NCI-H187 treated with DMSO at 0.1 percent for 48 hours (cell line): ENCODE results near the gene FASTK.

Source experiments
- DNase-seq: peaks from one replicate; lab custom pipeline; 2025; lab: John Stamatoyannopoulos, UW

FASTK gene, protein sequence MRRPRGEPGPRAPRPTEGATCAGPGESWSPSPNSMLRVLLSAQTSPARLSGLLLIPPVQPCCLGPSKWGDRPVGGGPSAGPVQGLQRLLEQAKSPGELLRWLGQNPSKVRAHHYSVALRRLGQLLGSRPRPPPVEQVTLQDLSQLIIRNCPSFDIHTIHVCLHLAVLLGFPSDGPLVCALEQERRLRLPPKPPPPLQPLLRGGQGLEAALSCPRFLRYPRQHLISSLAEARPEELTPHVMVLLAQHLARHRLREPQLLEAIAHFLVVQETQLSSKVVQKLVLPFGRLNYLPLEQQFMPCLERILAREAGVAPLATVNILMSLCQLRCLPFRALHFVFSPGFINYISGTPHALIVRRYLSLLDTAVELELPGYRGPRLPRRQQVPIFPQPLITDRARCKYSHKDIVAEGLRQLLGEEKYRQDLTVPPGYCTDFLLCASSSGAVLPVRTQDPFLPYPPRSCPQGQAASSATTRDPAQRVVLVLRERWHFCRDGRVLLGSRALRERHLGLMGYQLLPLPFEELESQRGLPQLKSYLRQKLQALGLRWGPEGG

DNA sequence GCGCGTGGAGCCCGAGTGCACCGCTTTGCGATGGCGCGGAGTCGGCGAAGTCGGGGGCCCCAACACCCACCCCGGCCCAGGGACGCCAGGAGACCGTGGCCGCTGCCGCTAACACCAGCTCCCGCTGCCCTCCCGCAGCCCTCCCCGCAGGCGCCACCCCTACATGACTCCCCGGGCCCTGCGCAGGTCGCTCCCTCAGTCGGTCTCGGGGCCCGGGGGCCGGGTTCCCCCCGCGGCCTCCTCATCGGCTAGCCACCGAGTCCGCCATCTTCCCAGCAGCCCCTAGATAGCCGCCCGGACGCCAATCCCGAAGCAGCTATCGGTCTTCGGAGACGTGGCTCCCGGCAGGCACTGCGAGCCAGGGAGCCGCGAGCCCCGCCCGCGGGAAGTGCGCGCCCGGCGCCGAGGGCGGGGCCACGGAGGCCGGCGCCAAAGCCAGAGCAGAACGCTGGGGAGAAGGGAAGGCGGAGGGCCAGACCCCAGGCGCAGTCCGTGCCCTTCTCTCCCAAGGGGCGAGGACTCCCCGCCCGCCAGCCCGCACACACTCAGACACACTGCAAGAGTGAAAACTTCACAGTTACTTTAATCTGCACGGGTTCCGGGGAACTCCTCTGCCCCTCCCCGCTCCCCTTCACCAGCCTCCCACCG lies at the start of gene FASTK:
Gene FASTK, minus strand, starts transcription at position 288 of the 648 bp plus-strand sequence. Its CDS starts 43 bp downstream, at position 245.
- DNase-seq: peak; percentile 67

DNA sequence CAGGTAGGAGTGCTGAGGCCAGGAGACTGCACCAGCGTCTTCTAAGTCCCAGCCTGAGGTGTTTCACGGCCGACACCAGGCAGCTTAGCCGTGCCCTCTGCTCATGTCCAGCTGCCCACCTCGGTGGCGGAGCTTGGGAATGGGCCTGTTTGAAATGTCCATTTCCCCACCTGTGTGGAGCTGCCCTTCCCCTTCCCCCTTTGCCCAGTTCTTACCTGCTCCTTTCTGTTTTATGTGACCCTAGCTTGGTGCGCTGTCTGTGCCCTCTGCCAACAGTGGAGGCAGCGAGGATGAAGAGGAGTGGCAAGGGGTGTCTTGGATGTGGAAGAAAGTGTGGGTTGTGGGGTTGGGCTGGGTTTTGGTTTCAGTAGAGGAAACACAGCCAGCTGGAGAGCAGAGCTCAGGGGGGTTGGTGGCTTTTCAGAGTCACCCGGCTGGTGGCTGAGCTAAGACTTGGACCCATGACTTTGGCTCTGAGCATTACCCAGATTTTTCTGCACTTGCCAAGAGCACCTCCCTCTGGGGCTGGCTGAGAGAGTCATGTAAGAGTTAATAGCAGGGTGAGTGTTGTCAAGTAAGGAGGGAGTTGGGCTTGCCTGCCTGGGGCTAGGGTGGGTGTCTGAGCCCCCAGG lies 49.5 kb upstream of the FASTK start:
- DNase-seq: no peak

DNA sequence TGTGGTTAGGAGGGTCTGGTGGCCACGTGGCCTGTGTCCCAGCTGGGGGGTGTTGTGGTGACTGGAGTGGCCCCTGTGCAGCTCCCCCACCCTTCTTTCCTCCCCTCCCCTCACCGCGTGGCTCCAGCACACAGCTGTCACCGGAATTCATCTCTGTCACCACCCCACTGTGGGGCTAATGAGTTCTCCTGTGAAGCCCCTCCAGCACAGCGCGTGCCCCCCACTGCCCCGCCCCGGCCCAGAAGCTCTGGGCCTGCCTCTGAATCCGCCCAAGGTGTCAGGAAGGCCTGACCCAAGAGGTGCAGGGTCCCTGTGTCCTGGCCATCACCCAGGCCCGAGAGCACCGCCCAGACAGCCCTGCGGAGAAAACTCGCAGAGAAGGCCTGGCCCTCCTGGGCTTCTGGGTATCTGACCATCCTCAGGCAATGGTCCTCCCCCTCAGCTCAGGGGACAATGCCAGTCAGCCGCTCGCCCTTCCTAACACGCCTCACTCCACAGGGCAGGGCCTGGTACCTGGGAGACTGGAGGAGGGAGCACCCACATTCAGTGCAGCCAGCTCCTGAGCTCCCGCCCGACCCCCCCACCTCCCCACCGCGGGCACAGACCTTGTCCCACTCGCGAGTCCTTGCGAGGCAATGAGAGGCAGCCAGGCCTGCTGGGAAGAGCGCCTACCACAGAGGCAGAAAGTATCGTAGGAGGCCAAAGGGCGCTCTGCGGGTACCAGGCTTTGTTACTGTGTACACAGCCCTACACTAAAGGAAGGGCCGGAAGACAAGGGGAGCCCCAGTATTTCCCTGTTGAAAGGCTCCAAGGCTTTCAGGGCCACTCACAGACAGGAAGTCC lies 48.7 kb upstream of the FASTK start:
- no peak for DNase-seq

DNA sequence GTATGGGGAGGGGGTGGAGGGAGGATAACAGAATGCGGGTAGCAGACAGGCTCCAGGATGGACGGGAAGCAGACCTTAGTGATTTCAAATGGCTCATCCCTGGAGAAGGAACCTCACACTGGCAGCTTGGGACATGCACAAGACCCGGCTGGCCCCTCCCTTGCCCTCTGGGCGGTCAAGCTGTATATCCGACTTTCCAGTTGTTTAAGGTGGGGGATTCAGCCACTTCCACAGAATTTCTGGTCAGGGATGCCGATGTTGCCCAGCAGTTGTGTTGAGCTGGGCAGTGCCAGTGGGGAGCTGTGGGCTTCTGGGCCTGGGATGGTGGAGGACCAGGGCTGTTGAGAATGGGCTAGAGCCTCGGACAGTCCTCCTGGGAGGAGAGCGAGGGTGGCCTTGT lies 48.1 kb upstream of the FASTK start:
- no peak for DNase-seq

DNA sequence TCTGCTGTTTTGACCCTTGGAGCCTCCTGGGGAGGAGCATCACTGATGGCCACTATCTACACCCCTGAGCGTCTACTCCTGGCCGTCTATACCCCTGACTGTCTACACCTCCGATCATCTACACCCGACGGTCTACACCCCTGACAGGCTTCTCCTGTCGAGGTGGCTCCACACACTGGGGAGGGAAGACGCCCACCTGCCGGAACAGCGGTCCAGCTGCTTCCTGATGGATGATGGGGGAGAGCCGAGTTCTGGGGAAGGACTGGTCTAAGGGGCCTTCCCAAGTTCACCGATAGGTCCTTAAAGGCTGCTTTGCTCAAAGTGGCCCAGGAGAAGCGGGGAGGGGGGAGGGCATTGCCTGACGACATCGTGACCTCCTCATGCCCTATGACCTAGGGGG lies 47.5 kb upstream of the FASTK start:
- DNase-seq: no peak

DNA sequence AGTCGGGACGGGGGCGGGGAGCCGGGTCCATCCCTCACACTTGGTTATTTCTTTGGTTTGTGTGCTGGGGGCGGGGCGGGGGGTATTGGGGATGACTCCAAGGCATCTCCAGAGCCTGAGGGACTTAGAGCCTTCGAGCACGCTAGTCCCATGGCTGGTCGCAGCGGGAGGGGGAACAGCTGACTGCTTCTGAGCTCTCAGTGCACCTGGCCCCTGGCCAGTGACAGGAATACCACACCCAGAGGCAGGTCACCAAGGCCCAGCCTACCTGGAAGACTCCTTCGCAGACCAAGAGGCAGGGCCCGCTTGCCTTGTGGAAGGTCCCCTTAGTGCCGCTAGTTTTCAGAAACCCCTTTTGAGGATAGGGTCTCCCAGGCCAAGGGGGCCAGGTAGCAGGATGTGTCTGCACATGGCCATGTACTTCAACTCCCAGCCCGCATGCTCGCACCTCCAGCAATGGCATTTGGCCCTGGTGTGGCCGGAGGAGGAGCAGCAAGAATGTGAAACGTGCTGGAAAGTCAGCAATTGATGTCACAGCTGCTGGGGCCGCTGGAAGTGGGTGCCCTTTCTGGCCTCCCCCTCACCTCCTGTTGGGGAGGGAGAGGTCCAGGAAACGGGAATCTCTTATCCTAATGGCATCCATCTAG lies 46.0 kb upstream of the FASTK start:
- DNase-seq: no peak

DNA sequence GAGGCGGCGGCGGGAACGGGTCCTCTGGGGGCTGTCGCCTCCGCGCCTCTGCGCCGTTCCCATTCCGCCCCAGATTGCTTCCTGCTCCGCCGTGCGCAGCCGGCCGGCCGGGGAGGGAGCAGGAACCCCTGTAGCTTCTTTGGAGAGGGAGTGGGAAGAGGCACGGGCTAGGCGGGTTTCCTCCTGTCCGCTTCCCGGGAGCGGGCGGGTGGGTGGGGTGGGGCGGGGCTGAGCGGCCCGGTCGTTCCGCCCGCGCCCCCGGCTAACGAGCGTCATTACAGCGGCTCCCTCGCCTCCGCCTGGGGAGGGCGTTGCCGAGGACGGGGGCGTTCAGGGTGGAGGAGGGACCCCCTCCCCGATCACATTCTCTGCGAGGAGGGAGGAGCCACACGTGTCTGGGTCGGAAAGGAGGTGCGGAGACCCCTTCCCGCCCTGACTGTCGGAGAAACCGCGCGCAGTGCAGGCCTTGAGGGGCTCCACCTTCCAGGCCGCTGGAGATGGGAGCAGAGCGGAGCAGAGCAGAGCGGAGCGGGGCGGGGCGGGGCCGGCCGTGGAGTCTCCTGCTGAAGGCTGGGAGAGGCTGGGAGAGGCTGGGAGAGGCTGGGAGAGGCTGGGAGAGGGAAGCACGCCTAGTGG lies 45.4 kb upstream of the FASTK start:
- DNase-seq: no peak

DNA sequence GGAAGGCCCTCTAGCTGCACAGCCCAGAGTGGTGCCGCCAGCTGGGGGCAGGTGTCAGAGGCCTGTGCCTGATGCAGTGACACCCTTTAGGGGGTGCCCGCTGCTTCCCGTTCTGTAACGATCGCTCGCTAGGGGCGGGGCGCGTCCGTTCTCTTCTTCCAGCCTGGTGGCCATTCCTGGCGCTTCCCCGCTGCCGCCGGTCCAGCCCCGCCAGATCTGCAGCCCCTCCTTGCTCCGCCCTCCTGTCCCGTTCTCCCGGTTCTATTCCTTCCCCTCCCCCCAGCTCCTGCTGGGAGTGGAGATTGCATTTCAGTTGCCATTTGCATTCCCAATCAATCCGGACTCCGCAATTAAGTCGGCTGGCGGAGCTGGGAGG lies 44.8 kb upstream of the FASTK start:
- no peak for DNase-seq

DNA sequence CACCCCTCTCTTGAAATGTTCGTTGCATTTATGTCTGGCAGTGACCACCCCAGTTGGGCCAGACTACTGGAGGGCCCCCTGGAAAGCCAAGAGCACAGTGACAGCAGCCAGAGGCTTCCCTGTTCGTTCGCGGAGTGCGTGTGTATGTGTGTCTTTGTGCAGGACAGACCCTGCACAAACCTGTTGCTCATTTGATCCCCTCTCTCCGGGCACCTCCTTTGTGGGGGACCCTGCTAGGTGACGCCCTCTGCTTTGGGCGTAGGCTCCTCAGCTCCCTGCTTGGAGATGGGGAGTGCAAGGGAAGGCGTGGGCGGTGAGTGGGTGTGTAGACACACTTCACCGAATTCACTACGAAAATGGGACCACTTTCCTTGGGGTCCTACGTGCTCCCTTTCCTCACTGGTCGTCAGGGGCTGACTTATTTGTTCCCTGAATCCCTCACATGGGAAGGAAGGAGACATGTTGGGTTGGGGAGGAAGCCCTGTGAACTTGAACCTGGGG lies 44.3 kb upstream of the FASTK start:
- DNase-seq: no peak

DNA sequence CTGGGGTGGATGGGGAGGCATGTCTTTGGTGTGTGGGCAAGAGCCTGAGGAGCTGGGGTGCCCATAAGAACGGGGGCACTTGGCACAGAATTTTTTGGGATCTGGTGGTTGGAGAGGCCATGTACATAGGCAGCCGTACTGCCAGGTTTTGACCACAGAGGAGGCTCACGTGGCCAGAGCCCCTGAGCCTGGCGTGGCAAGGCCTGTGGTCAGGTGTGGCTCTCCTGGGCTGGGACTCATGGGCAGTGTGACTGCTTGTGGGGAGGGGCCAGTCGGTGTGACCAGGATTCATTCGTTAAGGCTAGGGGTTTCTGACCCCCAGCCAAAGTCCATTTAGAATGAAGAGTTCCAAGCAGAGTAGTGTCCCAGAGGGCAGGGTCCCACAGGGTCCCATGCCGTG lies 43.9 kb upstream of the FASTK start:
- no peak for DNase-seq

DNA sequence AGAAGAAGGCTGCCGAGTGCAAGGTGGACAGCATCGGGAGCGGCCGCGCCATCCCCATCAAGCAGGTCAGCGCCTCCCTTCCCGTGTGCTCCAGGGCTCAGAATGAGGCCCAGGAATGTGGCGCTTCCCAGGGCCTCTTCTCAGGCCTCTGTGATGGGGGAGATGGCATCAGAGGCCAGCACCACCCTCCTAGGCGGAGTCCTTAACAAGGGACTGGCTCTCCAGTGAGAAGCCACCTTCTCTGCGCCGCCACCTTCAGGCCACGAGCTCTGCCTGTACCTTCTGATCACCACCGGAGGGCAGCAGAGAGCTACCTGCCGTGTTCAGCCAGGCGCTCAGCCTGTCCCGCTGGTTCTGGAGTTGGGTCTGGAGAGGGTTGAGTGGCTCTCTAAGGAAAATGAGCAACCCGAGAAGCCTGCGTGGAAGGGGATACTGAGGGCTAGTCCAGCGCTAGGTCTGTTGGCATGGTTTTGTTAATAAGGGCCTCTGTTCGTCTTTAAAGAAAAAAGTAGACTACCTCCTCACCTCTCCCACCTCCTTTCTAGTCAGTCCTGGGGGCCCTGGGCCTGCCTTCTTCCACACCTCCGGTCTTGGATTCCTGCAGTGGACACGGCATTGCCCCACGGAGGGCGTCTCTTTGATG lies 43.3 kb upstream of the FASTK start:
- DNase-seq: peak; percentile 20

DNA sequence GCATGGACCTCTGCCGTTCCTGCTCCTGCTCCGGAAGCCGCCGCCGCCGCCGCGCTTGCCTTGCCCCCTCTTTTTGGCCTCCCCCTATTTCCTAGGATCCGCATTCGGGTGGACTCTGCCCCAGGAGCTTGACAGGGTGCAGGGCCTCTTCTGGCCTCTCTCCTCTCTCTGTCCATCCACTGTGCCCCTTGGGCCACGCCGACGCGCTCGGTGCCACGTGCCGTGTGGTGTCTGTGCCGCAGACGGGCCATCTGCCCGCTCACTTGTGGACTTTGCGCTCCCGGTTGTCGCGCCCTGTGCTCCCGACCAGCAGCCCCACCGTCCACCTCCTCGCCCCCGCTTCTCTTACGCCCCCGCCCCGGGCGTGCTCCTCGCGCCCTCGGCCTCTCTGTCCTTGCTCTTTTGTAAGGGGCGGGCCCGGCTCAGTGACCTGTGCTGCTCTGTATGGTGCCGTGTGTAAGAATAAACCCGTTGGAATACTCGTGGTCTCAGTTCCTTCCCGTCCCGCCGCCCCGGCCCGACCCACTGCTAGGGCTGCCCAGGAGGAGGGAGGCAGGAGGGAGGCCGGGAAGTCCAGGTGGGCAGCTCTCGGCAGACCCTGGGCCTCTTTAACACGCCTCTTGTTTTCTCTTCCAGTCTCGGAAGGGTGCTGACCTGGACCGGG lies 42.7 kb upstream of the FASTK start:
- DNase-seq: no peak

DNA sequence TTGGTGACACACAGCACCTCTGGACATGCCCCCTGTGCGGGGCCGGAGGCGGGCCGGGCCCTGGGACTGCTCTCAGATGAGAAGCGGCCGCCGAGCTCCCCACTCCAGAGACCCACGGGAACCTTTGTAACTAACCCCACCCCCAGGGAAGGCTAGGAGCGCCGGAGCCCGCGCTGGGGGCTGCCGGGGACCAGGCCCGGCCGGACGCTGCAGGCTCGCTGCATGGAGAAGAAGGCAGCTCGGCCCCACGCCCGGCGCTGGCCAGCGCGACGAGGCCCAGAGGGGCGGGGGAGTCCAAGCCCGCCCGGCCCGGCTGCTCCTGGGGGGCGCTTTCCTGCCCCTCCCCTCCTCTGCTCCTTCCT lies 42.2 kb upstream of the FASTK start:
- DNase-seq: no peak

DNA sequence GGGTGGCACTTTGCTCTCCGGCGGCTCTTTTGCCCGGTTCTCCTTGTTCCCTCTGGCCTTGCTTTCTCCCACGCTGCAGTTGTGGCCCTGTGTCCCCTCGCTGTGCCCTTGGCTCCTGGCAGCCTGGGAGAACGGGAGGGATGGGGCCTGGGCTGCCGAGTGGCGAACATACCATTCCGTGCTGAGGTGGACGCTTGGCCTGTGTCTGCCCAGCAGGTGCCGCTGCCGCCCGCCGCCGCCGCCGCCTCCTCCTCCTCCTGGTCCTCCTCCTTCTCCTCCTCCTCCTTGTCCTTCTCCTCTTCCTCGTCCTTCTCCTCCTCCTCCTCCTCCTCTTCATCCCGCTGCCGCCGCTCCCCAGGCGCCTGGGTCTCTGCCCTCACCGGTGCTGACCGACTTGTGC lies 41.7 kb upstream of the FASTK start:
- DNase-seq: no peak

DNA sequence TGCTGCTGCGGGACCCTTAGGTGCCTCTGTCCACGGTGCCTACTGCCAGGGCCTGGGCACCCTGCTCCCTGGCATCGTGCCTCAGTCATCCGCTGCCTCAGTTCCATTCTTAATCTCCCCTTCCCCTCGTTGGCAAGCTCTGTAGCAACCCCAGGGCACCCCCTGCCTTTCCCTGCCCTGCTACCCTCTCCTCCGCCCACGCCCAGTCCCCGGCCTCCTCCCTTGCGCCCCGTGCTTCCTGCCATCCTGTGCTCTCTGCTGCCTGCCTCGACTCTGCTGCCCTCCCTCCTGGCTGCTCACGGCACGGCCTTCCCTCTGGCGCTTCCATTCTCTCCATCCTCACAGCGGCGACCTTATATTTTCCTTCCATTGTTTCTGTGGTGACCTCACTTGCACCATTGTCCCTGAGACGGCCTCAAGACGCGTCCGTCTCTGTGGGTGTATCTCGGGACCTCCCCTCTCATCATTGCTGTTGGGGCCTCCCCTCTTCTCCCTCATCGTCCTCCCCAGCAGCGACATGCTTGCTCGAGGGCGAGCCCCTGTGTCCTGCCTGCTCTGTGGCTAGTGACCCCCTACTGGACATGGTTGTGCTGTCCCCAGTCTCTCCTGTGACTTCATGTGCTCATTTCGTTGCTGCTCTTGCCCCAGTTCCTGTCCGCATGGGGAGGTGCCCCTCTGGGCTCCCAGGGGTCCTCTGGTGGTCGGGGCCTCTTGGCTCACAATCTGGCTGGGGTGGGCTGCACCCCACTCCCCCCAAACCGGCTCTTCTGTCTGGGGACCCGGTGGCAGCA lies 41.0 kb upstream of the FASTK start:
- no peak for DNase-seq

DNA sequence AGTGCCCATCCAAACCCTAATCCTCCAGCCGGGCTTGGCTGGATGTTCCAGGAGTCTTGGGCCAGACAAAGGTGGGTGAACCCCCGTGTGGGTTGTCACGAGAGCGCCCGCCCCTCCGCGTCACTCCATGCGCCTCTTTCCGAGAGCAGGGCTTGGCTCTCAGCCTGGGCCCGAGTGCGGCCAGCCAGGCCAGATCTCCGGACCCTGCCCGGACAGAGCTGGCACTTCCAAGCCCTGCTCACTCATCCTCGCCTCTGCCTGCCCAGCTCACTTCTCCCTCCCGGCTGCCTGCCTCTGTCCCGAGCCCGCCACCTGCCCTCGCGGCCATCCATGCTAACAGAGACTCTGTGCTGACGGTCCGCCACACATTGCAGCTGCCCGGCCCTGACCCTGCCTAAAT lies 40.3 kb upstream of the FASTK start:
- no peak for DNase-seq

DNA sequence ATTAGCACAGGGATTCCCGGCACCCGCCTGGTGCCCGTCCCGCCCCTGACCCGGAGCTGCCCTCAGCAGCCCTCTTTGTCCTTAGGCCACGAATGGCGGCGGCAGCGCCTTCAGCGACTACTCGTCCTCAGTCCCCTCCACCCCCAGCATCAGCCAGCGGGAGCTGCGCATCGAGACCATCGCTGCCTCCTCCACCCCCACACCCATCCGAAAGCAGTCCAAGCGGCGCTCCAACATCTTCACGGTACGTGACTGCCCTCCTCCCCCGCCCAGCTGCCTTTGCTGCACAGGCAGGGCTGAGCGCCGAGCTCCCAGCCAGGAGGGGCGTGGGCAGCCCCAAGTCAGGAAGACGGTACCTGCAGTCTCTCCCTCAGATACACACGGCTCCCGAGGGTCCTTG lies 39.3 kb upstream of the FASTK start:
- no peak for DNase-seq

DNA sequence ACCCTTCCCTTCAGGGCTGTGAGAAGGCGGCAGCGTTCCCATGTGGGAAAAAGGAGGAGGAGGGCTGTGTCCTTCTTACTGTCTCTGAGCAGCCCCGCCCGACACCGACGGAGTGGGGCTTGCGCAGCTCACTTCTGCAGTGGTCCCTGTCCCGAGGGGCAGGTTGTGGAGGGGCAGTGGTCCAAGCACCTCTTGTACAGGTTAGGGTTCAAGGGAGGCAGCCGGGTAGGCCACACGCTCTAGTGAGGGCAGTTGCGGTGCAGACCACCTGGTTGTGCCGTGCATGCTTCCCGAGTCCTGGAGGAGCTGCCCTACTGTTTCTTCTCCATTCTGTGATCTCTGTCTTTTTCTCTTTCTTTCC lies 38.4 kb upstream of the FASTK start:
- DNase-seq: no peak
